ENCODE measurements around the gene C1QTNF2.

C1QTNF2 gene

DNA sequence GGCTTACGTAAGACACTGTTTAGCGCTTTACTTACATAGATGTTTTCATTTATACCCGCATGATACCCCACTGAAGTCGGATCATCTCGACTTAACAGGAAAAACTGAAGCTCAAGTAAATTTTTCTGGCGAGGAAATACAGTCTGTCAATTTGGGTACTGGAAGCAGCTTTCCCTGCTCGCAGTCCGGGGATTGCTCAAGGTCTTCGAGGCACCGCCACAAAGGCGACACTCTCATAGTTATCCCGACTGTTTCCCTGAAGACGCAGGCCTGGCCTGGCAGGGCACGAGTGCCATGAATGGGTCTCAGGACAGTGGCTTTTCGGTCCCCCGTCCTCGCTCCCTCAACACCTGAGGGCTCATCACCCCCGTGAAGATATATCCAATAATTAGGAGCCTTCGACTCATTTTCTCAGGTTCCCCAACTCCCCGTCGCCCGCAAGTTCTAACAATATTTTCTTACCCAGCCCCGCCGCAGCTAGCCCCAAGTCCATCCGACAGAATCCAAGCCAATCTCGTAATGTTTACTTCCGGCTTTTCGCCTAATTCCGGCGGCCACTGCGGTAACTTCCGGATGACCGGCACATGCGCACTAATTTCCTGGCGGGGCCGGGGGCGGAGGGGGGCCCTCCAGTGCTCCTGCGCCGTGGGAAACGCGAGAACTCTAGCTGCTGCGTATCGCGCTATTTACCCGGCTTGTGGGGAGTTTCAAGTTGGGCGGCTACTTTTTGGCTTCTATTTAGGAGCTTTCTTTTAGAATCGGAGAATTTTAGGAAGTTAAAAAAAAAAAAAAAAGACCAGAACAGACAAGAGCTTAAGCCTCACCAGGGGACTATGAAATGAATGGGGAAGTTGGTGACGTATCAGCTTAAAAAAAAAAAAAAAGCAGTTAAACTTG is 48.4 kb upstream of the C1QTNF2 start, which contains the start of gene SLU7:
Gene SLU7, minus strand, starts transcription at position 521 of the 897 bp plus-strand sequence. CDS start 3,787 bp downstream, outside the sequence.
- Histone ChIP-seq H3K4me1 (ENCODE audit: control insufficient read depth in 2 of 2, insufficient read depth in 1 of 2, low read depth in 1 of 2, low read length in 2 of 2) (peaks cover 12 to 25% of the 10 kb centered on the region in 2 donors), H3K4ac (ENCODE audit: low read length) (no peak within 1 kb of the TSS), H2BK5ac (ENCODE audit: low read length) (no peak within 1 kb of the TSS), H3K4me2 (ENCODE audit: insufficient read depth, low read length, poor library complexity, severe bottlenecking) (peak within 1 kb of the TSS; percentile 64), H3K27me3 (ENCODE audit: control insufficient read depth in 3 of 3, insufficient read depth in 3 of 3, low read depth in 1 of 3, low read length in 3 of 3) (no peaks in the 10 kb centered on the region), H3K9me3 (replicated peaks in 1 of 2; ENCODE audit: control insufficient read depth in 2 of 2, insufficient read depth in 1 of 2, low read depth in 1 of 2, low read length in 2 of 2) (no peaks in the 10 kb centered on the region), H3K4me3 (ENCODE audit: low read length in 2 of 2) (peak within 1 kb of the TSS; percentile 58 to 93), H4K91ac (ENCODE audit: low read depth, low read length, poor library complexity) (no peak within 1 kb of the TSS), H3K9ac (ENCODE audit: low read depth, low read length, poor library complexity) (peak within 1 kb of the TSS; percentile 91), H2BK15ac (ENCODE audit: low read length) (no peak within 1 kb of the TSS), H2BK12ac (ENCODE audit: low read length) (no peak within 1 kb of the TSS), H2AFZ (ENCODE audit: low read length) (peak within 1 kb of the TSS; percentile 86), H4K8ac (ENCODE audit: low read depth, low read length) (no peak within 1 kb of the TSS), H3K27ac (replicated peaks; ENCODE audit: low read length) (peak within 1 kb of the TSS; percentile 76), H3K36me3 (replicated peaks in 1 of 2; ENCODE audit: control insufficient read depth in 2 of 2, insufficient read depth in 2 of 2, low read length in 2 of 2) (peaks cover 5 to 29% of the 10 kb centered on the region in 2 donors), H3K23ac (ENCODE audit: low read depth, low read length, poor library complexity) (no peak within 1 kb of the TSS), H3K18ac (ENCODE audit: low read length) (peak within 1 kb of the TSS; percentile 15), H3K79me1 (ENCODE audit: low read depth, low read length) (peaks cover 7% of the 10 kb centered on the region), H3K14ac (ENCODE audit: low read length) (no peak within 1 kb of the TSS), H2AK5ac (ENCODE audit: low read depth, low read length) (no peak within 1 kb of the TSS), H2BK120ac (ENCODE audit: low read depth, low read length) (no peak within 1 kb of the TSS)
- DNase-seq (ENCODE audit: low spot score): peak; percentile 86
- no CpG with 5 or more reads among the region's 48 CpGs for WGBS, 2 donors (ENCODE audit: extremely low coverage in 2 of 2, insufficient read length in 2 of 2, insufficient replicate concordance in 1 of 2)

DNA sequence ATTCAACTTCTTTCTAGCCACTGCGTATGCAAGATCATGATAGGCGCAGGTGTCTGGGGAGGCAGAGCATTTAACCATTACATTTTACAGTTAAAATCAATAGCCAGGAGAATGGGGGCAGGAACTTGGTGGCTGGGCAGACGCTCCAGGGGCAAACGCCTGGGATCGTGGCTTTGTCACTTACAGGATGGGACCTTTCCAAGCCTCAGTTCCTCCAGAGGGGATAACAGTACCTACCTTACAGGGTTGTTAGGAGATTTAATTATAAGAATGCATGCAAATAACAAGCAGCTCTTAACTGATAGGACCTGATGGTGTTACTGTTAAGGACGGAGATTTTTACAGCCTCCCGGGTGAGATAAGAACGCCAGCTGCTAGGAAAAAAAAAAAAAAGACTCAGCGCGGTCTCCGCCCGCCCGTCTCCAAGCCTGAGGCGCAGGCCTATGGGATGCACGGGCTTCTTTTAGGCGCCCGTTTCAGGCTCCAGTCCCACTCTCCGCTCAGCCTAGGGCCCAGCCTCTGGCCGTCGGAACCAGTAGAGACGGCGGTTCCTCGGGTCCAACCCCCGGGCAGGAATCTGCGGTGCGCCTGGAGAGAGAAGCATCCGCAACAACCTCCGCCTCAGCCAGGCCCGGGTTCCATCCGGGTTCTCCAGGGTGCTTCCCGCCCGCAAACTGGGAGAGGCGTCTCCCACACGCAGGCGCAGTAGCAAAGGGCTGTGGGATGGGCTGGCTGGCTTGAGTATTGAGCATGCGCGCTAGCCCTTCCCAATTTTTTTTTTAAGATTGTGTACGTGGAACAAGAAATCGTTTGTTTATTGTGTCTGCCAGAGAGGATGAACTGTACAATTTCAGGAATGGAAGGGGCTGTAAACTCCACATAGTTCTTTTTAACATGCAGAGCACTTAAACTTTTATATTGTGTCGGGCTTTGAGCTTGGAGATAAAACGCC is 29.3 kb upstream of the C1QTNF2 start, which contains the start of gene FAM200C:
Gene FAM200C, minus strand, starts transcription at position 653 of the 952 bp plus-strand sequence. CDS start 4,564 bp downstream, outside the sequence.
- peak; percentile 88 for DNase-seq (ENCODE audit: low spot score)
- Histone ChIP-seq H2AFZ (ENCODE audit: low read length) (peak within 1 kb of the TSS; percentile 90), H2BK120ac (ENCODE audit: low read depth, low read length) (no peak within 1 kb of the TSS), H3K9me3 (replicated peaks in 1 of 2; ENCODE audit: control insufficient read depth in 2 of 2, insufficient read depth in 1 of 2, low read depth in 1 of 2, low read length in 2 of 2) (no peaks in the 10 kb centered on the region), H2BK12ac (ENCODE audit: low read length) (no peak within 1 kb of the TSS), H3K79me1 (ENCODE audit: low read depth, low read length) (no peaks in the 10 kb centered on the region), H3K9ac (ENCODE audit: low read depth, low read length, poor library complexity) (peak within 1 kb of the TSS; percentile 95), H2AK5ac (ENCODE audit: low read depth, low read length) (no peak within 1 kb of the TSS), H4K91ac (ENCODE audit: low read depth, low read length, poor library complexity) (no peak within 1 kb of the TSS), H3K4ac (ENCODE audit: low read length) (no peak within 1 kb of the TSS), H3K23ac (ENCODE audit: low read depth, low read length, poor library complexity) (peak within 1 kb of the TSS; percentile 83), H3K18ac (ENCODE audit: low read length) (peak within 1 kb of the TSS; percentile 98), H3K14ac (ENCODE audit: low read length) (no peak within 1 kb of the TSS), H3K4me3 (ENCODE audit: low read length in 2 of 2) (peak within 1 kb of the TSS; percentile 61 to 94), H2BK15ac (ENCODE audit: low read length) (no peak within 1 kb of the TSS), H3K4me2 (ENCODE audit: insufficient read depth, low read length, poor library complexity, severe bottlenecking) (peak within 1 kb of the TSS; percentile 54), H3K27me3 (ENCODE audit: control insufficient read depth in 3 of 3, insufficient read depth in 3 of 3, low read depth in 1 of 3, low read length in 3 of 3) (no peaks in the 10 kb centered on the region), H4K8ac (ENCODE audit: low read depth, low read length) (no peak within 1 kb of the TSS), H3K4me1 (ENCODE audit: control insufficient read depth in 2 of 2, insufficient read depth in 1 of 2, low read depth in 1 of 2, low read length in 2 of 2) (no peaks in the 10 kb centered on the region), H2BK5ac (ENCODE audit: low read length) (peak within 1 kb of the TSS; percentile 14), H3K27ac (replicated peaks; ENCODE audit: low read length) (peak within 1 kb of the TSS; percentile 69), H3K36me3 (replicated peaks in 1 of 2; ENCODE audit: control insufficient read depth in 2 of 2, insufficient read depth in 2 of 2, low read length in 2 of 2) (peaks cover 10 to 62% of the 10 kb centered on the region in 2 donors)
- no CpG with 5 or more reads among the region's 41 CpGs for WGBS, 2 donors (ENCODE audit: extremely low coverage in 2 of 2, insufficient read length in 2 of 2, insufficient replicate concordance in 1 of 2)

GRCh38 chr5:160398806-160399205 is 28.4 kb upstream of the C1QTNF2 start:
- Histone ChIP-seq H3K27me3 (ENCODE audit: control insufficient read depth in 3 of 3, insufficient read depth in 3 of 3, low read depth in 1 of 3, low read length in 3 of 3) (no peaks in the 10 kb centered on the region), H3K9ac (ENCODE audit: low read depth, low read length, poor library complexity) (no peak overlapping the region), H3K23ac (ENCODE audit: low read depth, low read length, poor library complexity) (no peak overlapping the region), H2AK5ac (ENCODE audit: low read depth, low read length) (no peak overlapping the region), H3K4me1 (ENCODE audit: control insufficient read depth in 2 of 2, insufficient read depth in 1 of 2, low read depth in 1 of 2, low read length in 2 of 2) (no peaks in the 10 kb centered on the region), H3K79me1 (ENCODE audit: low read depth, low read length) (no peaks in the 10 kb centered on the region), H2BK12ac (ENCODE audit: low read length) (no peak overlapping the region), H3K4me2 (ENCODE audit: insufficient read depth, low read length, poor library complexity, severe bottlenecking) (no peak overlapping the region), H3K36me3 (replicated peaks in 1 of 2; ENCODE audit: control insufficient read depth in 2 of 2, insufficient read depth in 2 of 2, low read length in 2 of 2) (peaks cover 7 to 62% of the 10 kb centered on the region in 2 donors), H2AFZ (ENCODE audit: low read length) (no peak overlapping the region), H3K27ac (replicated peaks; ENCODE audit: low read length) (no peak overlapping the region), H2BK15ac (ENCODE audit: low read length) (no peak overlapping the region), H3K9me3 (replicated peaks in 1 of 2; ENCODE audit: control insufficient read depth in 2 of 2, insufficient read depth in 1 of 2, low read depth in 1 of 2, low read length in 2 of 2) (no peaks in the 10 kb centered on the region), H2BK120ac (ENCODE audit: low read depth, low read length) (no peak overlapping the region), H3K18ac (ENCODE audit: low read length) (no peak overlapping the region), H4K8ac (ENCODE audit: low read depth, low read length) (no peak overlapping the region), H3K14ac (ENCODE audit: low read length) (no peak overlapping the region), H2BK5ac (ENCODE audit: low read length) (no peak overlapping the region), H3K4ac (ENCODE audit: low read length) (no peak overlapping the region), H3K4me3 (ENCODE audit: low read length in 2 of 2) (peak overlapping the region in 1 of 2 donors; percentile 61), H4K91ac (ENCODE audit: low read depth, low read length, poor library complexity) (no peak overlapping the region)
- WGBS, 2 donors (ENCODE audit: extremely low coverage in 2 of 2, insufficient read length in 2 of 2, insufficient replicate concordance in 1 of 2): no CpG with 5 or more reads among the region's 4 CpGs
- DNase-seq (ENCODE audit: low spot score): no peak
